Measurements from ENCODE around the gene ZNF700.
"Not testable (repeated sequence)": the region's sequence is repeated elsewhere in the genome, so short reads cannot be mapped to it uniquely, and the experiment has no call there.

Gene ZNF700

GRCh38 chr19:11931051-11931450 lies 6.1 kb downstream of the ZNF700 start:
- TF ChIP-seq CTCF (IDR thresholded peaks at IDR 0.05; ENCODE audit: low read depth, low read length) = no peak

GRCh38 chr19:11931513-11931912 lies 6.6 kb downstream of the ZNF700 start:
- no peak for DNase-seq (ENCODE audit: extremely low read depth, low read depth)
- no peak for TF ChIP-seq CTCF (IDR thresholded peaks at IDR 0.05; ENCODE audit: low read depth, low read length)

More at GRCh38 chr19:11931051-11931450, 6.1 kb downstream of the ZNF700 start:
- no peak for DNase-seq (ENCODE audit: extremely low read depth, low read depth)

GRCh38 chr19:11935829-11936228 lies 10.9 kb downstream of the ZNF700 start:
- DNase-seq (ENCODE audit: extremely low read depth, low read depth) = not testable (repeated sequence)

- not testable (repeated sequence) for DNase-seq (ENCODE audit: extremely low read depth, low read depth)
Observed at GRCh38 chr19:11938383-11938782, 13.5 kb downstream of the ZNF700 start.

GRCh38 chr19:11941361-11941887 lies 16.5 kb downstream of the ZNF700 start:
- not testable (repeated sequence) for DNase-seq (ENCODE audit: extremely low read depth, low read depth)

GRCh38 chr19:11942008-11942842 lies 17.3 kb downstream of the ZNF700 start:
- no peak for DNase-seq (ENCODE audit: extremely low read depth, low read depth)
- TF ChIP-seq CTCF (IDR thresholded peaks at IDR 0.05; ENCODE audit: low read depth, low read length) = no peak

- DNase-seq (ENCODE audit: extremely low read depth, low read depth) = no peak
- no peak for TF ChIP-seq CTCF (IDR thresholded peaks at IDR 0.05; ENCODE audit: low read depth, low read length)
Observed at GRCh38 chr19:11942843-11943108, 17.9 kb downstream of the ZNF700 start.

GRCh38 chr19:11944656-11945055 lies 19.7 kb downstream of the ZNF700 start:
- no peak for DNase-seq (ENCODE audit: extremely low read depth, low read depth)
- TF ChIP-seq CTCF (IDR thresholded peaks at IDR 0.05; ENCODE audit: low read depth, low read length) = no peak

- TF ChIP-seq CTCF (IDR thresholded peaks at IDR 0.05; ENCODE audit: low read depth, low read length) = no peak
- no peak for DNase-seq (ENCODE audit: extremely low read depth, low read depth)
Observed at GRCh38 chr19:11948646-11949045, 23.7 kb downstream of the ZNF700 start.

All from AG09319 (cell line).